Loucy (cell line): Measurements from ENCODE around the gene CKS2.

Experiments
- H2AFZ ChIP-seq: fragments of 200-600 bp; sonication (generic); 2 replicates; pipeline ENCODE4 v1.6.0; 2016; ENCODE audit warnings: antibody characterized with exemption, mild to moderate bottlenecking, low read length, moderate library complexity
- H3F3A ChIP-seq: fragments of 200-600 bp; 2 replicates; pipeline ENCODE4 v1.6.0; 2016; ENCODE audit warnings: antibody characterized with exemption, low read depth, mild to moderate bottlenecking
- H3K27me3 ChIP-seq: fragments of 200-600 bp; sonication (generic); 2 replicates; pipeline ENCODE4 v1.6.1; 2014; ENCODE audit warnings: low read length, mild to moderate bottlenecking; ENCODE audit not compliant: insufficient read depth, poor library complexity, severe bottlenecking
- H3K36me3 ChIP-seq: fragments of 200-600 bp; sonication (generic); 2 replicates; pipeline ENCODE4 v1.6.1; 2016; ENCODE audit warnings: low read length; ENCODE audit not compliant: insufficient read depth
- H3K4me1 ChIP-seq: fragments of 200-600 bp; sonication (generic); 2 replicates; pipeline ENCODE4 v1.5.1; 2014; ENCODE audit warnings: low read length, mild to moderate bottlenecking; ENCODE audit not compliant: insufficient read depth, poor library complexity, severe bottlenecking
- H3K4me2 ChIP-seq: fragments of 200-600 bp; sonication (generic); 2 replicates; pipeline ENCODE4 v1.6.0; 2014; ENCODE audit warnings: antibody characterized with exemption, low read length, low read depth, mild to moderate bottlenecking; ENCODE audit not compliant: poor library complexity, severe bottlenecking
- H3K4me3 ChIP-seq: fragments of 200-600 bp; sonication (generic); 2 replicates; pipeline ENCODE4 v1.5.1; 2014; ENCODE audit warnings: low read length, mild to moderate bottlenecking, mixed read lengths; ENCODE audit not compliant: poor library complexity, severe bottlenecking
- H3K79me2 ChIP-seq: fragments of 200-600 bp; sonication (generic); 2 replicates; pipeline ENCODE4 v1.6.1; 2014; ENCODE audit warnings: low read length; ENCODE audit not compliant: insufficient read depth
- H3K9ac ChIP-seq: fragments of 200-600 bp; sonication (generic); 2 replicates; pipeline ENCODE4 v1.6.0; 2014; ENCODE audit warnings: mild to moderate bottlenecking, low read depth, low read length, moderate library complexity; ENCODE audit not compliant: poor library complexity, severe bottlenecking
- H3K9me2 ChIP-seq: fragments of 200-600 bp; sonication (generic); replicated peaks from 2 replicates; pipeline ENCODE4 v1.6.1; 2016; ENCODE audit warnings: low read depth, low read length, mixed read lengths
- H3K9me3 ChIP-seq: fragments of 200-600 bp; sonication (generic); 2 replicates; pipeline ENCODE4 v1.6.1; 2014; ENCODE audit warnings: mild to moderate bottlenecking, antibody characterized with exemption, low read length, low read depth; ENCODE audit not compliant: insufficient read depth
- H4K20me1 ChIP-seq: fragments of 200-600 bp; sonication (generic); 2 replicates; pipeline ENCODE4 v1.6.0; 2014; ENCODE audit warnings: antibody characterized with exemption, low read length, mild to moderate bottlenecking; ENCODE audit not compliant: insufficient read depth, poor library complexity, severe bottlenecking
- CTCF ChIP-seq: fragments of 200-600 bp; sonication (generic); conservative IDR thresholded peaks from 2 replicates; pipeline ENCODE4 v1.5.1; 2014; ENCODE audit warnings: mild to moderate bottlenecking, antibody characterized with exemption, low read length
- EZH2phosphoT487 ChIP-seq: fragments of 200-600 bp; IDR thresholded peaks from 2 replicates; pipeline ENCODE4 v1.6.1; 2018; ENCODE audit warnings: antibody characterized with exemption, mild to moderate bottlenecking, moderate library complexity, borderline replicate concordance

The CKS2 gene

GRCh38 chr9:89361031-89361430, 50.0 kb downstream of the CKS2 start:
- Histone ChIP-seq H3K4me2 (no peak overlapping the region), H3K9me3 (no peaks in the 10 kb centered on the region), H3K4me3 (no peak overlapping the region), H3K4me1 (peaks cover 11% of the 10 kb centered on the region), H3K9me2 (no peaks in the 10 kb centered on the region), H3F3A (no peaks in the 10 kb centered on the region), H3K27me3 (no peaks in the 10 kb centered on the region), H4K20me1 (no peaks in the 10 kb centered on the region), H3K79me2 (no peaks in the 10 kb centered on the region), H3K9ac (no peak overlapping the region), H3K36me3 (peaks cover 62% of the 10 kb centered on the region; the same call in 1 of the 2 replicates), H2AFZ (no peak overlapping the region)
- TF ChIP-seq CTCF (no peak), EZH2phosphoT487 (no peak)

- H2AFZ ChIP-seq: no peak overlapping the region
- no peaks in the 10 kb centered on the region for H4K20me1 ChIP-seq
- no peaks in the 10 kb centered on the region for H3K27me3 ChIP-seq
- no peaks in the 10 kb centered on the region for H3K79me2 ChIP-seq
- H3K9me2 ChIP-seq: no peaks in the 10 kb centered on the region
- H3K4me2 ChIP-seq: no peak overlapping the region
- no peaks in the 10 kb centered on the region for H3F3A ChIP-seq
- H3K9ac ChIP-seq: no peak overlapping the region
- no peak for TF ChIP-seq EZH2phosphoT487
- H3K4me3 ChIP-seq: no peak overlapping the region
- peaks cover 11% of the 10 kb centered on the region for H3K4me1 ChIP-seq
- H3K9me3 ChIP-seq: no peaks in the 10 kb centered on the region
- peaks cover 56% of the 10 kb centered on the region; the same call in 1 of the 2 replicates for H3K36me3 ChIP-seq
Observed at GRCh38 chr9:89361816-89362646, 51.0 kb downstream of the CKS2 start.

GRCh38 chr9:89362647-89363310, 51.8 kb downstream of the CKS2 start:
- Histone ChIP-seq H3K9me2 (no peaks in the 10 kb centered on the region), H3F3A (no peaks in the 10 kb centered on the region), H3K36me3 (peaks cover 50% of the 10 kb centered on the region; the same call in 1 of the 2 replicates), H2AFZ (no peak overlapping the region), H4K20me1 (no peaks in the 10 kb centered on the region), H3K4me3 (no peak overlapping the region), H3K4me2 (no peak overlapping the region), H3K9me3 (no peaks in the 10 kb centered on the region), H3K27me3 (no peaks in the 10 kb centered on the region), H3K79me2 (no peaks in the 10 kb centered on the region), H3K9ac (no peak overlapping the region), H3K4me1 (peaks cover 10% of the 10 kb centered on the region)
- TF ChIP-seq CTCF (no peak), EZH2phosphoT487 (no peak)
